Superior temporal gyrus (tissue), 1 donor: Measurements from ENCODE around the gene FZD1.

ENCODE experiments used
- DNase-seq: peaks from one replicate; pipeline ENCODE4 v3.0.0-alpha.2; 2016; ENCODE audit errors: extremely low spot score

FZD1 gene

GRCh38 chr7:91264046-91264923, at the start of gene FZD1:
FZD1 (plus strand) TSS chr7:91264433; CDS start chr7:91264881, 448 bp downstream.
- DNase-seq, result peak; percentile 95

DNA sequence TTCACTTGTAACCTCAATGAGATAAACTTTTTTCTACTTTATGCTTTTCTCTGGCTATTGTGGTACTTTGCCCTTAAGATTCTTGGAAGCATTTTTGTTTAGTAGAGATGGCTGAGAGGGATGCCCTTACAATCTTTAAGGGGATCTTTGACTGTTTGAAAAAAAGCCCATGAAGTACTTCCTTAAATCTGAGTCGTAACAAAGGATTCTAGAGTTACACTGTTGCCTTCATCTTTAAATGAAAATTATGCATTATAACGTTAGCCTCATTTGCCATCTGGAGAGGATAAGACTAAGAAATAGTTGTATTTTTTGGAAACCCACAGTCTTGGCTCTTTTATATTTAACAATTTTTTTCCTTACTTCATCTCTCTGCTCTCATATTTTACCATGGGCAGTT, 37.8 kb upstream of the FZD1 start:
- no peak for DNase-seq

DNA sequence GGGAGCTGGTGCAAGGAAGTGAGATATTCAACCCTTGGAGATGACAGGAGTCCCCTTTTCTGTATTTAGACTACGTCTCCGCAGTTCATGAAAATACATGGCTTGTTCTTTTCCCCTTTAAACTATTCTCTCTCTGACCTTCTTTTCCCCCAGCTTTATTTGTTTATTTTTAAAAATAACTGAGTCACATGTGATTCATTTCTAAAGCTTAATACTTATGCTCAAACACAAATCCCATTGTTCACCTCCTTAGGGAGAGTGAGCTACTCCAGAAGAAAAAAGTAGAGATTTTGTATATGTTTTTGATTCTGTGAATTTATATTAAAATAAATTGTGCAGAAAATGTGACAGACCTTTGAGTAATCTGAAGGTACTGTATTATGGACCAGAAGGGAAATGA, 35.9 kb upstream of the FZD1 start:
- no peak for DNase-seq

GRCh38 chr7:91228927-91229558, 35.2 kb upstream of the FZD1 start:
- no peak for DNase-seq

DNA sequence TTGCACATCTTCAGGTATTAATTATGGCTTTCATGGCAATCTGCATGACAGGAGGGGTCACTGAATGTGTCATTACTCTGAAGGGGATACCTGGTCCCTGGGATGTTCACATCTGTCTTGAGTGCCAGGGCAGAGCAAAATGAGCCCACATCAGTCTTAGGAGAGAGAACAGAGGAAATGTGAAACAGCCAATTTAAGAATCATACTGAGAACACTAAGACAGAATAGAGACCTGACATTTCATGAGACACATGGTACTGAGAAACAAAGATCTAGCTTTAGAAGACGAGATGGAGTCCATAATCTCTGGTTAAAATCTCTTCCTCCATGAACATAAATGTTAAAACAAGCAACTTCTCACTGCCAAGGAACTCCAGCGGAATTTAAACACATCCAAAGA, 34.1 kb upstream of the FZD1 start:
- no peak for DNase-seq

- DNase-seq, result no peak
Observed at GRCh38 chr7:91230503-91230902, 33.7 kb upstream of the FZD1 start.

- DNase-seq, result peak; percentile 50
Observed at GRCh38 chr7:91233212-91233611, 31.0 kb upstream of the FZD1 start.

DNA sequence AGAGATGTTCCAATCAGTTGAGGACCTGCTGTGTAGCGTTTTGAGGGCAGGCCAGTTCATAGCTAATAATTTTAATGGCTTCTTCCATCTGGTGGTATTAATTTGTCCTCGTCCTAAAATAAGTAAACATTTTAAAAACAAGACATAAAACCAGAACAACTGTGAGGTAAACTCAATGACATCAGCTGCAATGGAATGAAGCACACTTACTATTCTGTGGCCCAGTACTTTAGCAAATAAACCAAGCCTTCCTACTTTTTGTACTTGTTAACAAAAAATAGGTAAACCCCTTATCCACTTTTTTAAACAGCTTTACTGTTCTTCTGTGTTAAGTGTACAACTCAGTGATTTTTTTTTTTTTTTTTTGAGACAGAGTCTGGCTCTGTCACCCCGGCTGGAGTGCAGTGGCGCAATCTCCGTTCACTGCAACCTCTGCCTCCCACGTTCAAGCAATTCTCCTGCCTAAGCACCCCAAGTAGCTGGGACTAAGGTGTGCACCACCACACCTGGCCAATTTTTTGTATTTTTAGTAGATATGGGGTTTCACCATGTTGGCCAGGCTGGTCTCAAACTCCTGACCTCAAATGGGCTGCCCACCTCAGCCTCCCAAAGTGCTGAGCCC, 28.9 kb upstream of the FZD1 start:
- no peak for DNase-seq

- DNase-seq, result no peak
Observed at GRCh38 chr7:91239171-91239604, 25.0 kb upstream of the FZD1 start.

- no peak for DNase-seq
Observed at GRCh38 chr7:91239772-91240171, 24.5 kb upstream of the FZD1 start.

GRCh38 chr7:91240376-91240941, 23.8 kb upstream of the FZD1 start:
- no peak for DNase-seq

DNA sequence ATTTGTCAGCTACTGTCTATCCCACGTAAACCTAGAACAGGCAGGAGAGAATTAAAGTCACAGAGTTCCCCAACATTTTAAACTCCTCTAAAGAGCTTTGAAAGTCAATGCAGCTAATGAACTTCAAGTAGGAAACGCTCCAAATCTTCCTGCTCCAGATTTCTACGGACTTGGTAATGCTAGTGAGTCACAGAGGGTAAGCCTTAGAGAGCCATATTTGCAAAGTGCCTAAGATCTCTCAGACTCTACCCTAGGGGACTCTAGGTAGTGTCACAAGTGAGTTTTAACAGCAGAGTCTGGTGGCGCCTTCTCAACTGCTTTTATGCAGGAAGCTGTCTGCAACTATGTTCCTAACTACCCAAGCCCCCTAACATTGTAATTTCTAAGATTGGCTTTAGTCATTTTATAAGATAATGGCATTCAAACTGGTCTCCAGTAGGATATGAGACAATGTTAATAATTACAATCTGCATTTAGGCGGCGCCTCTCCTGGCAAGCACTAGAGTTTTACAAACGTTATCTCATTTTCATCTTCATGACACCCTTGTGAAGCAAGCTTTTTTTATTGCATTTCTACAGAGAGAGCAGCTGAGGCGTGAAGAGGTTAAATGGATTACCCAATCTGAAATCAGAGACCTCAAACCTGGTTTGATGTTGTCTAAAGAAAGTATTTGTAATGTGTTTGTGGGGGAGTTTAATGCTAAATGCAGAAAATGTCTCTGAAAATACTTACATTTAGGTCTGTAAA, 22.0 kb upstream of the FZD1 start:
- DNase-seq, result no peak

DNA sequence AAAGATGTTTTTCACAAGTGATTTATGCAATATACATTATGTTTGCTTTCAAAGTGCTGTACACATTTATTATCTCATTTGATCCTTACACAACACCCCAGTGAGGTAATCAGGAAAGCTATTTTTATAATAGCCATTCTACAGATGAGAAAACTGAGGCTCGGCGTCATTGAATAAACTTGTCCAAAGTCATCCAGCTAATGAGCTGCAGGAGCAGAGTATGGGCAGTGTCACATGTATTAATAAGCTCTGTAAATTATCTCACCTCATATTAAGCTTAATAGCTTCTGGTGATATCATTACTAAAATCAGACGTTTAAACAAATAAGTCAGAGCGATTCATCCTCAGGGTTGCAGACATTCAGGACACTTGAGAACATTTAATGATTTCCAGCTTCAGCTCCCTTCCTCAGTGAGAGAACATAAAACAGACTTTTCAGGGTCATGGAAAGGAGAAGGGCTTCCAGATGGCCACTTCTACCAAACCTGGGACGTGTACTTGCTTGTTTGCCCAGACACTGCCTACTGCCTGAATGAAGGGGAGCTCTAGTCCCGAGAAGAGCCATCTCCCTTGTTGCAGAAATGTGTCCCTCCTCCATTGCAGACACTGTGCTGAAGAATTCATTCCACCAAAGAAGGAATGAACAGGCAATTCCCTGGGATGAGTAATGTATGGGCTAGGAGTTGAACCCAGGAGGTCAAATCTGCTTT, 20.5 kb upstream of the FZD1 start:
- no peak for DNase-seq

DNA sequence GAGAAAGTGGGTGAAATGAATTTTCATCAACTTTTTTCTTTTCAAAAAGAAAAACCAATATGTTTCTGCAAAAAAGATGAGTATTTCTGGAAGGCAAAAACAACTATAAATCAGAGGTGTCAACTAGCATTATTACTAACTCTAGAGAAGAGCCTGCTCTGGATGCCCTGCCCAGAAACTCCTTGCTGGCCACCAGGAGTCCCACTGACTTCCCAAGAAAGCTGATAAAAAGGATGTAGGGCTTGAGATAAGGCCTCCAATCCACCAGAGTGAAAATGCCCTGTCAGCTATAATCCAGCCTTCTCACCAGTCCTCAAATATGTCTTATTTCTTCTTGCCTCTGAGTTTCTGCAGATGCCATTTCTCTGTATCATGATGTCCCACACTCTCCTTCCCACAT, 16.7 kb upstream of the FZD1 start:
- DNase-seq, result no peak

DNA sequence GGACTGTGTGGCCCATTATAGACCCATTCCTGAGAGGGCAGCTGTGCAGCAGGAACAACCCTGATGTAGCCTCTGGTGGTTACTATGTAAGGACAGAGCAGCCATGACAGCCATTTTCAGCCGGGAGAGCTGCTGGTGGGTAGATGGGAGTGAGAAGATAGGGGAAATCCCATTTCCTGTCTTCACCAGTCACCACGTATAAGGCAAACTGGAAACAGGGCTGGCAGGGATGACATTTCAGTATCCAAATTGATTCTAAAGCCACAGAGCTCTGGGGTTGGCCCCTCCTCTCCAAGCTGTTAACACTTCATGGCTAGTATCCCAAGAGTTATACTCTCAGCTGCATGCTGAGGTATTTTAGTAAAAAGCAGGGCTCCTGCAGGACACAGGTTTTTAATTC, 15.2 kb upstream of the FZD1 start:
- DNase-seq, result no peak

DNA sequence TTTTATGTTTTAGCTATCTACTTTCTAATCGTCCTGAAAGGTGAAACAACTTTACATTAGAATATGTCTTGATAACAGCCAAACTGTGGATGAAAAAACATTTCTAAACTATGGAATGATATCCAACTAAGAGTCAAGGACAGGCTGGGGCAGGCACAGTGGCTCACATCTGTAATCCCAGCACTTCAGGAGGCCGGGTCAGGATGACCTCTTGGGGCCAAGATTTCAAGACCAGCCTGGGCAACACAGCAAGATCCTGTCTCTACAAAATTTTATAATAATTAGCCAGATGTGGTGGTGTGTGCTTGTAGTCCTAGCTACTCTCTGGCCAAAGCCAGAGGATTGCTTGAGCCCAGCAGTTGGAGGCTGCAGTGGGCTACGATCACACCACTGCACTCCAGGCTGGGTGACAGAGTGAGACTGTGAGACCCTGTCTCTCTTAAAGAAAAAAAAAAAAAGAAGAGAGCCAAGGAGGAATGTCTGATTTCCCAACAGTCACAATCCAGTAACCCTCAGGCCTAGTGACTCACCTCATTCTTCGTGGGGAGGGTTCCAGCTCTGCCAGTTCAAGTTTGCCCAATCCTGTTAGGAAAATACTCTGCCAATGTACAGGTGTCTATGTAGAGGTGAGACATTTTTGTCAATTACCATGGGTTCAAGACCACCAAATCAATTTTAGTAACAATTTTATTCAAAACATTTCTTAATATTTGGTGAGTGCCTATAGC, 14.6 kb upstream of the FZD1 start:
- no peak for DNase-seq

DNA sequence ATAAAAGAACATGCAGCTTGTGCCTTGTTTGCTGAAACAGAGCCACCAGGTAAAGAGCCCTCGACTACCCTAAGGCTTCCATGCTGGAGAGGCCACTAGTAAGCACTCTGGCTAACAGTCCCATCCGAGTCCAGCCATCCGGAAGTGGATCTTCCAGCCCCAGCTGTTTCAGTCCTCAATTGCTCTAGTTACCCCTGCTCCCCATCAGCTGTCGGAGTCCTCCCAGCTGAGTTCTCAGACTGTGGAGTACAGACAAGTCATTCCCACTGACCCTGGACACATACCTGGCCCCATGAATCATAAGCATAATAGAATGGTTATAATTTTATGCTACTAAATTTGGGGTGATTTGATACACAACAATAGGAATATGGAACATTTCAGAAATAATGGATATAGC, 13.5 kb upstream of the FZD1 start:
- no peak for DNase-seq

DNA sequence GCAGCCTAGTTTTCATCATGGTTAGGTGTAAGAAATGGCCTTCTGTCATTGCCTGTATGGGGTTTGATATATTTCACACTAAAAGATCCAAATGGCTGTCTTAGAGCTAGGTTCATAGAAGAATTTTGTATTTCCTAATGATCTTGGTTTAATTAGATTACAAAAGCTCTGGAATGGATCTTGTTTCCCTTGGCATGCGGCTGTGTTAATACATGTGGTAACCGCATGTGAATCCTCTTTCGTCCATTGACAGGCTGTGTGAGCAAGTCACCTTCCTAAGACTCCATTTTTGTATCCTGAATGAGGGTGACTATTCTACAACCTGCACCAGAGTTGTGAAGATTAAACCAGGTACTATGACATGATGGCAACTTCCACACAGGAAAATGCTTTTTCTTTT, 12.4 kb upstream of the FZD1 start:
- no peak for DNase-seq

DNA sequence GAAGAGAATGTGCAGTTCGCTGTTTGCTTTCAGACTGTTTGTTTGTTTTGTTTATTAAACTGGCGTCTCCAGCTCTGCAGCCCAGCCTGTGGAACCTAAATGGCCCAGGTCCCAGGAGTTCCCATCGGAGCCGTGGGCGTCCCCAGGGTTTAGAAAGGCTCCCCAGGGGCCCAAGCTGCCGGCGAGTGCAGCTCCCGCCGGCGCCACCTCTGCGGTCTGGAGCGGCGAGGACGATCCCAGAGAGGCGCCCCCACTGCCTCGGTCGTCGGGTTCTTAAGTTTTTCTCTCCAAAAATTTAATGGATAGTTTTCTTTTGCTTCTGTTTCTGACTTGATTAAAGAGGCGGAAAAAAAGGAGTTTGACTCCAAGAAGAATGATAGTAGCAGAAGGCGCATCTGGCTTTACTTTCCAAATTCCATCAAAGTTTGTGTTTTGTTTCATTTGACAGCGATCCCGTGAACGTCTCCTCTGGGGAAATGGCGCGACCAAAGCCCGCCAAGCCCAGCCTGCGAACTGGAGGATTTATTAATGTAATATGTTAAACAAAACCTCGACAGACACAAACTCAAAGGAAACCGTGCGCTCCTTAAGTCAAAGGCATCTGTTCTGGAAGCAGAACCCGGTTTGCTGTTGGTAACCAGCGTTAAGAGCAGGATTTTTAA, 718 bp upstream of the FZD1 start:
- no peak for DNase-seq
